OCI-LY1 (cell line): ENCODE measurements around the gene DGCR2.

ENCODE experiments used
- CTCF ChIP-seq: fragments of 200-600 bp; sonication (generic), shearing (Covaris generic); IDR thresholded peaks from 2 replicates; pipeline ENCODE4 v1.5.1; 2017; ENCODE audit warnings: mild to moderate bottlenecking, antibody characterized with exemption, low read length, moderate library complexity, mixed read lengths
- EZH2 ChIP-seq: fragments of 200-600 bp; sonication (generic), shearing (Covaris generic); IDR thresholded peaks from 2 replicates; pipeline ENCODE4 v1.8.0; 2017; ENCODE audit warnings: borderline replicate concordance, mixed run types, mild to moderate bottlenecking, antibody characterized with exemption, low read length, moderate library complexity, mixed read lengths

GRCh38 chr22:19075404-19075803, 46.8 kb downstream of the DGCR2 start:
- TF ChIP-seq CTCF = no peak
- TF ChIP-seq EZH2 = no peak
